HepG2 (cell line): Measurements from ENCODE around the gene IQCM.

Experiments used
- HBP1 ChIP-seq: IDR thresholded peaks from 2 replicates; pipeline ENCODE4 v1.6.1; 2016; ENCODE audit warnings: low read depth, control low read depth
- KDM2A ChIP-seq: sonication (generic); formaldehyde crosslinking; IDR thresholded peaks from 2 replicates; pipeline ENCODE4 v1.4.0; 2020; ENCODE audit warnings: low read depth, missing genetic modification reagents, borderline replicate concordance
- NFYB ChIP-seq: sonication (generic); formaldehyde crosslinking; IDR thresholded peaks from 2 replicates; pipeline ENCODE4 v1.4.0; 2020; ENCODE audit warnings: missing genetic modification reagents
- TAF1 ChIP-seq: sonication (generic); formaldehyde crosslinking; IDR thresholded peaks from 2 replicates; pipeline ENCODE4 v1.4.0; 2020; ENCODE audit warnings: missing genetic modification reagents
- ZNF18 ChIP-seq: sonication (generic); formaldehyde crosslinking; IDR thresholded peaks from 2 replicates; pipeline ENCODE4 v1.8.0; 2022; ENCODE audit warnings: mild to moderate bottlenecking, missing genetic modification reagents; ENCODE audit not compliant: insufficient replicate concordance
- ZNF503 ChIP-seq: sonication (generic); formaldehyde crosslinking; IDR thresholded peaks from 2 replicates; pipeline ENCODE4 v1.4.0; 2020; ENCODE audit warnings: missing genetic modification reagents

GRCh38 chr4:149815743-149816142 lies at the start of gene IQCM:
- TF ChIP-seq HBP1: no peak
- TF ChIP-seq KDM2A: no peak
- TF ChIP-seq ZNF18 (CRISPR knock-in tag): no peak
- no peak for TF ChIP-seq ZNF503 (CRISPR knock-in tag)
- TF ChIP-seq NFYB (CRISPR knock-in tag): no peak
- no peak for TF ChIP-seq TAF1 (CRISPR knock-in tag)
